Esophagus muscularis mucosa (tissue), 4 donors: Measurements from ENCODE around the gene ZFYVE19. TPM values are rescaled to one million over a fixed set of nuclear protein-coding genes. Genes with fewer than 3 reads are reported as not detected.

Experiments used
- DNase-seq: peaks from one replicate; pipeline ENCODE4 v3.0.0-alpha.2; 2017; ENCODE audit errors: extremely low spot score
- H3K27ac ChIP-seq, 4 donors: fragments of 200-600 bp; sonication (generic); replicated peaks in 1 of 4; 1 replicate in 3 of 4; 2 replicates in 1 of 4; pipeline ENCODE4 v1.5.1; 2016 to 2019; ENCODE audit warnings: mild to moderate bottlenecking in 1 of 4
- H3K27me3 ChIP-seq, 4 donors: fragments of 200-600 bp; sonication (generic); one replicate each; pipeline versions ENCODE4 v1.5.1 to v1.6.0; 2016 to 2019
- H3K36me3 ChIP-seq, 4 donors: fragments of 200-600 bp; sonication (generic); one replicate each; pipeline ENCODE4 v1.5.1; 2016 to 2019
- H3K4me1 ChIP-seq, 4 donors: fragments of 200-600 bp; sonication (generic); one replicate each; pipeline ENCODE4 v1.5.1; 2016 to 2019
- H3K4me3 ChIP-seq, 4 donors: fragments of 200-600 bp; sonication (generic); 1 replicate in 2 of 4; 2 replicates in 2 of 4; pipeline ENCODE4 v1.5.1; 2016 to 2019; ENCODE audit warnings: mild to moderate bottlenecking in 4 of 4, moderate library complexity in 1 of 4
- H3K9me3 ChIP-seq, 4 donors: fragments of 200-600 bp; sonication (generic); 1 replicate in 3 of 4; 2 replicates in 1 of 4; pipeline ENCODE4 v1.5.1; 2016 to 2019
- CTCF ChIP-seq, 3 experiments: fragments of 200-600 bp in 2 of 3; fragments of 450-650 bp in 1 of 3; sonication (generic) in 2 of 3; IDR thresholded peaks; one replicate each; pipeline ENCODE4 v1.5.1; 2017 to 2019; ENCODE audit warnings: antibody characterized with exemption in 3 of 3, mild to moderate bottlenecking in 2 of 3, moderate library complexity in 1 of 3
- EP300 ChIP-seq: sonication (generic); formaldehyde crosslinking; IDR thresholded peaks from one replicate; pipeline ENCODE4 v1.6.1; 2017; ENCODE audit warnings: antibody characterized with exemption
- POLR2A ChIP-seq: fragments of 450-650 bp; IDR thresholded peaks from one replicate; pipeline ENCODE4 v1.6.1; 2017; ENCODE audit warnings: antibody characterized with exemption, moderate library complexity, mild to moderate bottlenecking, low read depth
- POLR2AphosphoS5 ChIP-seq, 2 donors: sonication (generic); formaldehyde crosslinking; IDR thresholded peaks; one replicate each; pipeline ENCODE4 v1.6.1; 2017; ENCODE audit warnings: antibody characterized with exemption in 2 of 2
- WGBS: methylation state at CpG from one replicate; pipeline ENCODE4 v1.1.5; 2018; 5-methylcytosine and 5-hydroxymethylcytosine counted together
- intact Hi-C: fragments of 100-400 bp; cut with DNase I; formaldehyde crosslinking; loops from one replicate; pipeline ENCODE4 v1.15.1; 2023
- total RNA-seq, 4 donors: library from RNA; depleted of rRNA; stranded (reverse); fragments of >200 nt; gene quantifications; one replicate each; pipeline versions ENCODE4 v1.1.0 to v1.2.1, GENCODE V29; 2016

ZFYVE19 gene
- total RNA-seq, 4 donors from 2014 or later = 14.4 to 36.8 (median 18.8) TPM

- Histone ChIP-seq H3K27ac (no peak overlapping the region), H3K36me3 (no peaks in the 10 kb centered on the region), H3K9me3 (no peaks in the 10 kb centered on the region), H3K27me3 (peaks cover 0 to 9% (median 0%) of the 10 kb centered on the region in 4 donors), H3K4me1 (no peaks in the 10 kb centered on the region), H3K4me3 (no peak overlapping the region)
- WGBS = 91% methylated on average over 1 of the region's 1 CpG
- no peak for TF ChIP-seq POLR2AphosphoS5 (IDR thresholded peaks at IDR 0.05)
- no peak for TF ChIP-seq EP300
- TF ChIP-seq POLR2A = no peak
- TF ChIP-seq CTCF (IDR thresholded peaks at IDR 0.05) = no peak
- intact Hi-C loops = no loop called here
- no peak for DNase-seq
Observed at GRCh38 chr15:40823572-40824343, 16.9 kb downstream of the ZFYVE19 start.

- no peak for TF ChIP-seq POLR2A
- no peak for TF ChIP-seq CTCF (IDR thresholded peaks at IDR 0.05)
- TF ChIP-seq POLR2AphosphoS5 (IDR thresholded peaks at IDR 0.05) = no peak
- TF ChIP-seq EP300 = no peak
- DNase-seq = no peak
- intact Hi-C loops = no loop called here
Observed at GRCh38 chr15:40825661-40826422, 19.0 kb downstream of the ZFYVE19 start.

GRCh38 chr15:40826423-40827075 is 19.7 kb downstream of the ZFYVE19 start:
- Histone ChIP-seq H3K27ac (no peak overlapping the region), H3K9me3 (no peaks in the 10 kb centered on the region), H3K4me1 (no peaks in the 10 kb centered on the region), H3K36me3 (no peaks in the 10 kb centered on the region), H3K27me3 (peaks cover 0 to 9% (median 0%) of the 10 kb centered on the region in 4 donors), H3K4me3 (no peak overlapping the region)
- 63% methylated on average over 4 of the region's 4 CpGs for WGBS
- DNase-seq = no peak
- intact Hi-C loops = no loop called here
- no peak for TF ChIP-seq POLR2A
- no peak for TF ChIP-seq EP300
- no peak for TF ChIP-seq CTCF (IDR thresholded peaks at IDR 0.05)
- no peak for TF ChIP-seq POLR2AphosphoS5 (IDR thresholded peaks at IDR 0.05)

More at GRCh38 chr15:40825661-40826422, 19.0 kb downstream of the ZFYVE19 start:
- Histone ChIP-seq H3K4me3 (no peak overlapping the region), H3K36me3 (no peaks in the 10 kb centered on the region), H3K4me1 (no peaks in the 10 kb centered on the region), H3K9me3 (no peaks in the 10 kb centered on the region), H3K27ac (no peak overlapping the region), H3K27me3 (peaks cover 0 to 9% (median 0%) of the 10 kb centered on the region in 4 donors)
- WGBS = 72% methylated on average over 3 of the region's 5 CpGs

GRCh38 chr15:40828447-40829036 is 21.7 kb downstream of the ZFYVE19 start, which contains the start of gene PPP1R14D:
Gene PPP1R14D, minus strand, starts transcription at chr15:40828708. Its CDS starts 67 bp downstream, at chr15:40828641.
- no peak within 1 kb of the TSS for H3K27ac ChIP-seq
- H3K4me1 ChIP-seq = no peaks in the 10 kb centered on the region
- peaks cover 0 to 9% (median 0%) of the 10 kb centered on the region in 4 donors for H3K27me3 ChIP-seq
- DNase-seq = no peak
- H3K4me3 ChIP-seq = no peak within 1 kb of the TSS
- WGBS = 78% methylated on average over 2 of the region's 6 CpGs
- TF ChIP-seq CTCF (IDR thresholded peaks at IDR 0.05) (no peak), POLR2A (no peak), EP300 (no peak), POLR2AphosphoS5 (IDR thresholded peaks at IDR 0.05) (no peak)
- intact Hi-C loops = no loop called here
- no peaks in the 10 kb centered on the region for H3K9me3 ChIP-seq
- H3K36me3 ChIP-seq = no peaks in the 10 kb centered on the region
